C1 segment of cervical spinal cord (tissue), 14 donors: Measurements from ENCODE around the gene EMX2.

Experiments
- DNase-seq, 14 donors: peaks; one replicate each; lab custom pipeline; 2025; lab: John Stamatoyannopoulos, UW

The EMX2 gene

DNA sequence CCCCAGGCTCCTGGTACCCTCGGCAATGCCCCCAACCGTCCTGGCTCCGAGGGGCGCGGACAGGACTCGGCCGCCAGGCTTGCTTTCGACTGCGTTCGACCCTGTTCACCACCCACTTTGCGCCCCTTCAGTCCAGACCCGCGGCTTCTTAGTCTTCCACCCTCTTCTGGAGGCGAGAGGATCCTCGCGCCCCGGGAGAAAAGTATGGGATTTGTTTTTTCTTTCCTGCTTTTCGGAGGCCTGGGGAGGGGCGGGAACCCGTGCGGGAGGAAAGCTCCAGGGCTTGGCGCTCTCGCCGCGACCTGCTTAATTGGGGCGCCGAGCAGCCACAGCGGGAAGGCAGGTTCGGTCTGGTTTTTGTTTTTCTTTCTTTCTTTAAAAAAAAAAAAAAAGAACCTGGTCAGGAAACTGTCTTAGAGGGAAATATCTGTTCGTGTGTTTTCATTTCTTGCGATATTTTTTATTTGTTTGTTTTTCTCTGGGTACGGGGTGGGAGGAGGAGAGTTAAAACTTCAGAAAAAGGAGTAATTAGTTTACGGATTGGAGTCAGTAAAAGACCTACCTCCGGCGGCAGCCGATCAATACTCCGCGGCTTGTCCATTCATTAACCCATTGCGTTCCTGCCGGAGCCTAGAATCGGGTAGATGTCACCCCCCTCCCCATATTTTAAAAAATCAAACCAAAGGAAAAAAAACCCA, 1.6 kb downstream of the EMX2 start:
- DNase-seq: no peak

DNA sequence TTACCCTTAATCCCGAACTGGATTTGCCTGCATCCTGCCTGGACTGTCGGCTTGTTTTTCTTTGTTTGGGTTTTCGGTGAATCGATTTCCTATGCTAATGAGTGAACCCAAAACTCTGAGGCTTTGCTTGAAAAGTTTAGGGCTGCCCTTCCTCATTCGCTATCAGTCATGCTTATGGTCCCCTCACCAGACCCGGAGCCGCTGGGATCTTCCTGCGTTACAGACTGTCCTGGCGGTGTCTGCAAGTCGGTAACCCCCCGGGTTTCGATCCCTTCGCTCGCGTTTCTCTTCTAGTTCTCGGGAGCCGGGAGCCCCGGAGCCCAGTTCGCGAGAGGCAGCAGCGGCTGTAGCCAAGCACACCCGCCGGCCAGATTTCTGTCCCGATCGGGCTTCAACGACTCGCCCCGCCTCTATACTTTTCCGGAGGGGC, 2.2 kb downstream of the EMX2 start:
- DNase-seq: no peak

DNA sequence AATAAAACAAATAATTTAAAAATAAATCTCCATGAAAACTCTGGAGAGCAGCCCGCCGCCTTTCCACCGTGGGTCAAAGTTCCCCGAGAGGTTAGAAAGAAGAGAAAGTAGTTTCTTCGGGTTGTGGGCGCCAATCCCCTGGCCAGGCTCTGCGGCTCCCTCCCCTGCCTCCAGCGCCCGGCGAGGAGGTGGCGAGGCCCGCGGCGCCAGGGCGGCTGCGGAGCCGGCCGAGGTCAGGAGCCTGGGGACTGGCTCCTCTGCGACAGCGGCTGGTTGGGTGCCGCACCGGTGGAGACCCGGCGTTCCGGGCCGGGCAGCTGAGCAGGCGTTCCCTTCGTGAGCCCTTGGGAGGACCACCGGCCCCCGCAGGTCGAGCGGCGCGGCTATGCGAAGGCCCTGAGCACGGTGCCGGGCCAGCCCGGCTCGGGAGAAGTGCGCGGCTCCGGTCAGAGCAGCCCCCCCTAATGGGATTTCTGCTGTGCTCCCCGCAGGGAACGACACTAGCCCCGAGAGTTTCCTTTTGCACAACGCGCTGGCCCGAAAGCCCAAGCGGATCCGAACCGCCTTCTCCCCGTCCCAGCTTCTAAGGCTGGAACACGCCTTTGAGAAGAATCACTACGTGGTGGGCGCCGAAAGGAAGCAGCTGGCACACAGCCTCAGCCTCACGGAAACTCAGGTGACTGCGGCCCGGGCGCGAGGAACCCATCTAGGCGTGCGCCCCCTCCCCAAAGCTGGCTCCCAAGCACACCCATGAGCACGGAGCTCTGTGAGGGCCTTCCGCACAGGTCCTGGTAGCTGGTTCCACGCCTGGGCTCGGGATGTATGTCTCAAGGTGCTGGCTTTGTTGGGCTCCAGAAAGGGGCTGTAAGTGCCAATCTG, 2.8 kb downstream of the EMX2 start:
- DNase-seq: no peak

DNA sequence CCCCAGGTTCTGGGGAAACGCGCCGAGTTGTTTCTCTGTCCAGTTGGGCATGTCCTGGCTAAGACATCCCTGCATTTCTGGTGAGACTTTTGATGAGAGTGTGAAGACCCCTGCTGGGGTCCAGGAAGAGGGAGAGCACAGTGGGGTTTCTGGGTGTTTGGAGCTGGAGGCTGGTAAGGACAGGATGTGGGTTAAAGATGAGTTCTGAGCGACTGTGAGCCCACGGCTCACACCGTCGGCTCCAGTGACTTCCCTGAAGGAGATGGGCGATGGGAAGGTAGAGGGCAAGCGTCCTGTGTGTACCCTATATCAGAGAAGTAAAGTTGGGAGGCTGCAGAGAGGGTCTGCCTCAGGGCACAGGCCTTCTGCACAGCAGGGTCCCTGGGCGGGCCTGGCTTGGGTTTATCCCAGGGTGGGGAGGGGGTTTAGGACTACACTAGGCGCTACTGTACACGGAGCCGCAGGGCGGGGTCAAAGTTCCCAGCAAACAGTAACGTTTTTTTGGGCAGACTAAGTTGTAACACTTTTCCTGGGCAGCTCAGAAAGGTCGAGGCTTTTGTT, 3.6 kb downstream of the EMX2 start:
- no peak for DNase-seq

DNA sequence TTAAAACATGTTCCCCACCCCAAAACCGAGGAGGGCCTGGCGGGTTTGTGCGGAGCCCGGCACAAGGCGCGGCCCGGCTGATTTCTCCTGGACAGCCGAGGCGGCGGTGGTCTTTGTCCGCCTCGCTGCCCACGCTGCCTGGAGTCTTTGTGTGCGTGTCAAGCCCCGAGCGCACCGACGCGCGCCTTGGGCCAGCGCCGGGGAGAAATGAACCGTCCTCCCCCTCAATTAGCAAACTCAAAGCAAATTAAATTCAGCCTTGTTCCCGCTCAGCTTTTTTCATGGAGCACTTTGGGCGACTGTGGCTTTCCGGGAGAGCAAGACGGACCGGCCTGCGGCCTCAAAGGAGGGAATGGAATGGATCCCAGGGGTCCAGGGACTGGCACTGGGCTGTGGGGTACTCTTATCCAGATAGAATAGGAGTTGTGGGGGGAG, 4.1 kb downstream of the EMX2 start:
- no peak for DNase-seq

DNA sequence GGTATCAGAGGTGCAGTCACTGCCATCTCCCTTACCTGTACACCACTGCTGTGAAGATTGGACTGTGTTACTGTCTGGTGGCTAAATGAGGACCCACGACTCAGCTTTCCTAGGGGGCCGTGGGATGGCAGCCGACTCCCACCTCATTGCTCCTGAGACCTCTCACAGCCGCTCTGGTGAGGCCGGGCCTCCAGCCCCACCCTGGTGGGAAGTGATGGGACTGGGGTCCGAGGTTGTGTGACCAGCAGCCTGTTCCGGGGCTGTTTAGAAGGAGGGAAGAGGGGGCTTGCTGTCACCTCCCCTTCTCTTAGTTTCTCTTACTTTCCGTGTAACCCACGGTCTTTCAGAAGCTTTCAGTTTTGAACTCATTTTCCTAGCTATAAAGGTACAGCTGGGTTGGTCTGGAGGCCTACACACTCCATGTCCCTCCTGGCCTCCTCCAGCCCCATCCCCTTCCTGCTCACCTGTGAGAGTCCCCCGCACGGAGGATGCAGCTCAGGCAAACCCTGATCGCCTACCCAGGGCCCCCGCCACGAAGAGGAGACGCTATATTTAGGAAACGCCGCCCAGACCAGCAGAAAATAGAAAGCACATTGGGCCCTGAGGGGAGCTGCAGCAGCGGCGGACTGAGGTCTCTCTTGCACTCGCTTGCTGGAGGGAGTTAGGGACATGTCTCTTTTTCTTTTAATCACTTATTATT, 4.6 kb downstream of the EMX2 start:
- no peak for DNase-seq

DNA sequence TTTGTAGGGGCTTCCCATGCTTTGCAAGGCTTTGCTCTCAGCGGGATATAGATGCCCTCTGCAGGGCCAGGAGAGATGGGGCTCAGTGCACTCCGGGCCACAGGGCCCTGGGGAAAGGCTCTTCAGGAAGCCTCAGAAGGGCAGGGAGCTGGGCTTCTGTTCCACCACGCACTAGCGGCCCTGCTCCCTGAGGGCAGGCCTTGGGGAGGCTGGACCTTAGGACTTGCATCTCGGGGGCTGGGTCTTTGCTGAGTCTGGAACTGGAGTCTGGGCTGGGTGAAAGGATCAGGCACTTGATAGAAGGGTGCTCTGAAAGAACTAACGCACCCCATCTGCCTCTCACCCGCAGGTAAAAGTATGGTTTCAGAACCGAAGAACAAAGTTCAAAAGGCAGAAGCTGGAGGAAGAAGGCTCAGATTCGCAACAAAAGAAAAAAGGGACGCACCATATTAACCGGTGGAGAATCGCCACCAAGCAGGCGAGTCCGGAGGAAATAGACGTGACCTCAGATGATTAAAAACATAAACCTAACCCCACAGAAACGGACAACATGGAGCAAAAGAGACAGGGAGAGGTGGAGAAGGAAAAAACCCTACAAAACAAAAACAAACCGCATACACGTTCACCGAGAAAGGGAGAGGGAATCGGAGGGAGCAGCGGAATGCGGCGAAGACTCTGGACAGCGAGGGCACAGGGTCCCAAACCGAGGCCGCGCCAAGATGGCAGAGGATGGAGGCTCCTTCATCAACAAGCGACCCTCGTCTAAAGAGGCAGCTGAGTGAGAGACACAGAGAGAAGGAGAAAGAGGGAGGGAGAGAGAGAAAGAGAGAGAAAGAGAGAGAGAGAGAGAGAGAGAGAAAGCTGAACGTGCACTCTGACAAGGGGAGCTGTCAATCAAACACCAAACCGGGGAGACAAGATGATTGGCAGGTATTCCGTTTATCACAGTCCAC, 5.4 kb downstream of the EMX2 start:
- DNase-seq: no peak

DNA sequence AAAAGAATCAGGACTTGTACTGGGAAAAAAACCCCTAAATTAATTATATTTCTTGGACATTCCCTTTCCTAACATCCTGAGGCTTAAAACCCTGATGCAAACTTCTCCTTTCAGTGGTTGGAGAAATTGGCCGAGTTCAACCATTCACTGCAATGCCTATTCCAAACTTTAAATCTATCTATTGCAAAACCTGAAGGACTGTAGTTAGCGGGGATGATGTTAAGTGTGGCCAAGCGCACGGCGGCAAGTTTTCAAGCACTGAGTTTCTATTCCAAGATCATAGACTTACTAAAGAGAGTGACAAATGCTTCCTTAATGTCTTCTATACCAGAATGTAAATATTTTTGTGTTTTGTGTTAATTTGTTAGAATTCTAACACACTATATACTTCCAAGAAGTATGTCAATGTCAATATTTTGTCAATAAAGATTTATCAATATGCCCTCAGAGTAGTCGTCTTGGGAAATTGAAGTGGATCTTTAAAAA, 6.6 kb downstream of the EMX2 start:
- DNase-seq: no peak

DNA sequence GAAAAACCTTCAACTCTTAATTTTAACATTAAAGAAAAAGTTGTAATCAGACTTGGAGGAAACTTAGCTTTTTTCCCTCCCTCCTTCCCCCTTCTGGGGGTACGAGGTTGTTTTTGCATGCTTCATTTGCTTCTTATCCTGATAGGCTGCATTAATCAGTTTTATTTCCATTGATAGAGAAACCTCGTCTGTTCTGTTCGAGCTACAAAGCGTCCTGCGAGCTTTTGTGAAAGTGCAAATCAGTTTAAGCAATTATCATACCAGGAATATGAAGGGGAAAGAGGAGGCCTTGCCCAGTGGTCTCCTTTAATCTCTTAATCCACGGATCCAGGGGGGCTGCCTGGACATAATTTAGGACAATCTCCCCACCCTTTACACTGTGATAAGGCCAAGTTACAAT, 7.5 kb downstream of the EMX2 start:
- DNase-seq: no peak

DNA sequence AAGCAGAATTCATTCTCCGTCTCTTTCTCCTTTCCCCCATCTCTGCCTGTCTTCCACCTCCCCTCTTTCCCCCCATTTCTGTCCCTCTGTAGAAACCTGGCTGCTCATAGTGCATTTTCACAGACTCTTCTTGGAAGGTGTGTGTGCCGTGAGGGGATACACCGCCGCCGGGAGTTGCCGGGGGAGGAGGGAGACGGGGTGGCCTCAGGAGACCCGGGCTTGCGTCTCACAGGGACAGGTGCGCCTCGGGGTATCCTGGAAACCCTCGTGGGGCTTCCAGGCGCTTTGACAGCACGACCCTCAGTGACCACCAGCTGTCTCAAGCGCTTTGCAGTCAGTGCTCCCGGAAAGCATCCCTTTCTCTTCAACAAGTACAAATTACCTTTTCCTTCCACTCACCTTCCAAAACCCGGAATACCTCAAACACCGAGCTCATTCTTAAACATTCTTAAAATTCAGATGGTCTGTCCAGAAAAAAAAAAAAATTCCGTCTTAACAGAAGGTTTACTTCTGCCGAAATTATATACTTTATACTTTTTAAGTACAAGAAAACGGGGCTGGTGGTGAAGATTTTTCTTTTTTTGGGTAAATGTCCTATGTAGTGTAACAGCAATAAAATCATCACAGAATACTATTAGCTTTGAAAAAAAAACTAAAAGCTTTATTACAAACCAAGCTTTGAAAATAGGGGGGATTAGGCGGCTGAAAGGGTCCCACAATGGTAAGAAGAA, 8.2 kb downstream of the EMX2 start:
- no peak for DNase-seq

DNA sequence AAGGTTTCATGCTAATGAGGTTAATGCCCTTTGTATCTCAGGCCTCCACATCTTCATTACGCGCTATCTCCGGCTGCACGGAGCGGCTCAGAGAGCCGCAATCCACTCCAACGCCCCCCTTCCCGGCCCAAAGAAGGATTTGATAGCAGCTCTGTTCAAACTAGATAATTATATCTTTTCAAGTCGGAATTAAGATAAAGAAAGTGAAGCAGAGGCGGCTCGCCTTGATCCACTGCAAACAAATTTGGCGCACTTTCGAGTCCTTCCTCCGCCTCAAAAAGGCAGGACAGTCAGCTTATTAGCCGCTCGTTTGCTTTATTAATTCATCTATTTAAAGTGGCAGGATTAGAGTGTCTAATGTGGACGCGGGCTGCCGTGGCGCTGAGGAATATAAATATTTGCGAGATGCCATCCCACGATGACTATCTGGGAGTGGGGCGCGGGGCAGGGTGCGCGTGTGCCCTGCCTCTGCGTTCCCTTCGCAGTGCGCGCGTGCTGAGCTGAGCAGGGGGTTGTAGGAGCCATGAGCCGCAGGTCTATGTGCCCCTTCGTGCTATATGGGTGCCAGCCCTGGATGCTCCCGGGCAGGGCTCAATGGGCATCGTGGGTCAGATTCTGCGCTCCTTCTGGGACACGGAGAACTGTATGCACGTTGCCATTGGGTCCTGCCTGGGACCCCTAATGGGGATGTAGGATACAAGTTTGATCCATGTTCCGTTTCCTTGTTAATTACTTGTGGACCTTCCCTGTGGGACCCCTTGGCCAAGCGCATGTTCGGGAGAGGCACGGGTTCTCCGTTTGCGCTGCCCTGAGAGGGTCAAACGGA, 9.0 kb downstream of the EMX2 start:
- no peak for DNase-seq

DNA sequence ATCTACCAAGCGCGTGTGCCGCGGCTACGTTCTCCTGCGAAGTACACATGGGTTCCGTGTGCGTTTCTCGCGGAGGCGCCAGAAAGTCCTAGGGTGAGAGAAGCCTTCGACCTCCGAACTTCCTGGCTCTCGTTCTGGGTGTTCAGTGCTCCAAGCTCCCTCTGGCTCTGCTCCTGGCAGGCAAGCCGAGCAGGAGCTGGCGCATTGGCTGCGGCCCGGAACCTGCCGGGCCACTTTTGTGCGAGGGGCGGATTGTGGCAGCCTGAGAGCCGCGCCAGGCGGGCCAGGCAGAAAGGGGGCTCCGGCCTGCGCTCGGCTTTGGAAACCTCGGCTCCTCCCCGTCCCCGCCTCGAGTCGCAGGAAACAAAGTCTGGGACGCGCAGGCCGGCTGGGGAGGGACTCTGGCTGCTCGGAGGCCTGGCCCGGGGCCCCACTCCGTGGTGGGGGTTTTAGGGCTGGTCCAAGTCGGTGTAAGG, 9.6 kb downstream of the EMX2 start:
- DNase-seq: no peak

DNA sequence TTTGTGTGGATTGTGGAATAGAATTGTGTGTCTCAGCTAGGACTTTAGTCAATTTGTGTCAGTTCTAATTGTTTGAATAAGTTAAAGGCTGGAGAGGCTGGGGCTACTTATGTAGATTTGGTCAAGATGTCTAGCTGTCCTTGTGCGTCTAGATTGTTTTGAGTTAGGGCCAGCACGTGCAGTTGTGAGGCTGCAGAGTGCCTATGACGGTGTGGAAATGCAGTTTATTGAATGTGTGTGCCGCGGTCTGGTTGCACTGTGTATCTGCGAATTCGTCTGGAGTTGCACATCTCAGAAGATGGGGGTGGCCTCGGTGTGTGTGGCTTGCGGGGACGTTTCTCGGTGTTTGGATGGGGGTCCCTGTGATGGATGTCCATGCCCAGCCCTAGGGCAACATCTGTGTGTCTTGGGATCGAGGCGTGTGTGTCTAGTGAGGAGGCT, 10.2 kb downstream of the EMX2 start:
- DNase-seq: no peak

DNA sequence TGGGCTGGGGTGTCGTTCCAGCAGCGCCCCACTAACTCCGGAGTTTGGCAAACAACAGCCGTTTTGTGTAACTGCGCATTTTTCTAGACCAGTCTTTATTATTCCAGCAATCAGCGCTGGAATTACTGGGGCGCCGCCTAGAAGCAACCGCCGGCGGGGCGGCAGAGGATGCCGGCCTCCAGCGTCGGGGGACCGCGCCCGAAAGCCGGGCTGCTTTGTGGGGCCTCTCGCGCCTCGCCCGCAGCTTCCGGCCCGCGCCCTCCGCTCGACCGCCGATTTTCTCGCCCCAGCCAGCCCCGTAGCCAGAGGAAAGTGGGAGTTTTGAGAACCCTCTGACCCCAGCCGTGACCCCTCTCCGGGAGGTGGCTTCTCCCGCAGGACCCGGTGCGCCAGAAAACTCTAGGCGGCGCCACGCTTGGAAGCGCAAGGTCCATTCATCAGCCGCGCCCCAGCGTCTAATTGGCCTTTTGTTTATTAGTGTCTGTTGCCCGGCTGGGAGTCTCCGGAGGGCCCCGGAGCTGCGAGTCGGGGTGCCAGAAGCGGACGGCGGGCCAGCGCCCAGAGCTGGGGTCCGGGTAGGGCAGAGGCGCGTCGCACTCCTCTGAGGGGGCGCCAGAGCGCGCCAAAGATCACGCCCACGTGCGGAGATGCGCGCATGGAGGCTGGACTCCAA, 10.7 kb downstream of the EMX2 start:
- no peak for DNase-seq

DNA sequence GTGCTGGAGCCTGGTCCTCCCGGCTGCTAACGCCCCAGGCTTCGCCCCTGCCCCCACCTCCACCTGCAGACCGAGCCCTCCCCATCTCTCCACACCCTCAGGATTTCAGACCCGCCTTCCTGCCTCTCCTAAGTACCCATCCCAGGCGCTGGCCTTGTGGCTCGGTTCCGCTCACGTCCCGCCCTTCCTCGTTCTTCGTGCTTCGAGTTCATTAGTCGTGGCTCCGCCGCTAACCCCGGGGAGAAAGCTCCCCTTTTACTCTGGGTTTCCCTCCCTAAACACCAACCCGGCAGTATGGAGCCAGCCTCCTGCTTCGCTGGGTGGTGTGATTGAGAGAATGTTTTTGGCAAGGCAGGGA, 11.2 kb downstream of the EMX2 start:
- no peak for DNase-seq

DNA sequence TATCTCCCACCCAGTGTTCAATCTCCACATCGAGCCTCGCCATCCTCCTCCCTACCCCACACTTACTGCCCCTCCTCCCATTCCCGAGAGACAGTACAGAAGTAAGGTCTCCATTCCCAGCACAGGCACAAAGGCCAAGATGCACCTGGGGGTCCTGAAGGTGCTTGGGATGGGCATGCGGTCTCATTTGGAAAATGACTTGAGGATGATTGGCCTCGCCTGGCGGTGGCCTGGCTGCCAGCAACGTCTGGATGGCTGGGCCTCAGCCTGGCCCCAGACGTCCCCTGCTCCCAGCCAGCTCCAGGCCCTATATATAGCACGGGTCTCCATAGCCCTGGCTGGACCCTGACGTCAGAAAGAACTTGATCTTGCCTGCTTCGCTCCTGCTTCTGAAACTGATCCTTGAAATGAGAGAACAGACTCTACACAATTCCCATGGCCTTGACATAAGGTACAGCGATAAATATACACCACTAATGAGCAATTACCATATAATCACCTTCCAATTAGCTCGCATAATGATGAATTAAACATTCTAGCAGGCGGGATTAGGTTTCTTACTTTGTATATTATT, 11.8 kb downstream of the EMX2 start:
- DNase-seq: no peak

DNA sequence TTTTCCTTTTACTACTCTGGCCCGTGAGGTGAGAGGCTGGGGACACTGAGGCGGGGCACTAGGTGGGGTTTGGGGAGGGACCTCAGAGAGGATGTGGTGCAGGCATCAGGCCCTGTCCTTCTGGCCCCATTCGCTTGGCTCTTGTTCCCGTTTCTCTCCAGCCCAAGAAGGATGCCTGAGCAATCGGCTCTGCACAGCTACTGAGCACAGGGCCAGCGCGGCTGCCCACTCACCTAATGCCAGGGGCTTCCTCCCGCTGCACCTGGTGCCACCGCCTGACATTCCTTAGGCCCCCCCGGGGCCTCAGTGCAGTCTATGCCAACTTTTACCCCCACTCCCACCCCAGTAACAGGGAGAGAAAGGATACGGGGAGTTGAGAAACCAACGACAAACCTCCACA, 12.5 kb downstream of the EMX2 start:
- no peak for DNase-seq

DNA sequence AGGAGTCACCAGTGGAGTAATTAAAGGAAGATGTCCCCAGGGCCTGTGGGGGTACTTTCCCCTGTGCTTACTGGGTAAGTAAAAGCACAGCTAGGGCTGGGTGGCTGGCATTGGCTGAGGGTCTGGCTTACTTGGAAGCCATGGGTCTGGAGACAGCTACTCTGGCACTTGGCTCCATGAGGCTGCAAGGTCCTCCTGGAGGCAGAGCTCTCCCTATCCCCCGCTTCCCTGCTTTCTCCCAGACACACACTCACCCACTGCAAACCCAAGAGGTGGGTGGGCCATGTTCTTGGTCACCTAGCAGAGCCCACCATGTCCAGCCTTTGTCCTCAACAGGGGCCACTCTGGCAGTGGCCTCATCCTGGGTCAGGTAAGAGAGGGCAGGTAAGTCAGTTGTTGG, 13.3 kb downstream of the EMX2 start:
- no peak for DNase-seq
